NOMO-1 treated with DMSO at 0.1 percent for 48 hours (cell line): Measurements from ENCODE around the gene INPP4B.

Source experiments
- DNase-seq: peaks from one replicate; lab custom pipeline; 2025; ENCODE audit not compliant: unreplicated experiment; lab: John Stamatoyannopoulos, UW

Gene INPP4B

DNA sequence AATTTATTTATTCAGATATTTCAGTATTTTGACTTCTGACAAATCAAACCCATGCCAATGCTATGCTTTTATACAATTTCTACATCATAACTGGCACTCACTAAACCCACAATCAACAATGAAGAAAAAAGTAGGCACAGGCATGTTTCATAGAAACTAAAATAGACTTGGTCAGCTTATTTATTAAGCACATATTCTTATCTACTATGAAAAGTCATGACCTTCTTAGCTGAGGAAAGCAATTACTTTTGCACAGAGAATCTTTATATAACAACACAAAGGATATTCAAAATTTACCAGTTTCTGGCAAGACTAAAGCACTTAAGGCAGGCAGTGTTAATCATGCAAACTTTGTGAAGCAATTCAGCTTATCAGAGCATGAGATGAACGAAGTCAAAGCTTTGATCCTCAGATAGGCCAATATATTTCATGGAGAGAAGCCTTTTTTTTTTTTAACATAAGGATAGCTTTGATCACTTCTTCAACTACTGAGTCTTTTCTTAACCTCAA, 490.6 kb downstream of the INPP4B start:
- no peak for DNase-seq

DNA sequence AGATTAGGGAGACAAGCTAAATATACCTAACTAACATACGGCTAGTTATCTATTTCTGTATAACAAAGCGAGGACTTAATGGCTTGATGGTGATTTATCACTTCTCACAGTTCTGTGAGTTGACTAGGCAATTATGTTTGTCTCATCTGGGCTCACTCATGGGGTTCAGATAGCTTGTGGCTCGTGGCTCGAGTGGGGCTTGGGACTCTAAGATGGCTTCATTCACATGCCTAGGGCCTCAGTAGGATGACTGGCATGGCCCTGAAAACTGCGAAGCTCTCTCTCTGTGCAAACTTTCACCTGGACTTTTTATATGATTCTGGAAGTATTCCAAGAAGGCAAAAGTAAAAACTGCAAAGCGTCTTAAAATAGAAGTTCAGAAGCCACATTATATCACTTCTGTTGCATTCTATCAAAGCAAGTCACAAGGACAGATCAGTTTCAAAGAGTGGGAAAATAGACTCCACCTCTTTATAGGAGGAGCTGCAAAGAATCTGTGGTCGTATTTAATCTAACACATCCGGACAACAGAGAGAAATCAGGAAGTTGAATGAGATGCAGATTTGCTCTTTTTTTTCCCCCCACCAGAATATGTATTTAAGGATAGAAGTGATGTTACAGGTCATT, 491.2 kb downstream of the INPP4B start:
- DNase-seq = peak; percentile 70

DNA sequence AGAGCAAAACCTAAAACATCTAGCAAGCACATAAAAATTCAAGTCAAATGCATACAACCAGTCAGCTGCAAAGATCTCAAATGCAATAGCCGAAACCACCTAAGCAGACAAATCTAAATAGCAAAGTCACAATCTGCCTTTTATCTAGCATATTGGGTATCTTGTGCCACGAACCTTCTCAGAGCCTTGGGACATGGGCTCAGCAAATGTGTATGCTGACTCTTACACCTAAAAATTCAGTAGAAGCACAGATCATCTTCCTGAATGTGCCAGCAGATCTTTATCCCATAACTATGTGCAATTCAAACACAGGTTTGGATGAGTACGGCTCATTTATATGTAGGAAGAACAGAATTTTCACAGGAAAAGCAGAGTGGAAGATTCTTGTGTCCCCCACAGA, 492.1 kb downstream of the INPP4B start:
- no peak for DNase-seq

DNA sequence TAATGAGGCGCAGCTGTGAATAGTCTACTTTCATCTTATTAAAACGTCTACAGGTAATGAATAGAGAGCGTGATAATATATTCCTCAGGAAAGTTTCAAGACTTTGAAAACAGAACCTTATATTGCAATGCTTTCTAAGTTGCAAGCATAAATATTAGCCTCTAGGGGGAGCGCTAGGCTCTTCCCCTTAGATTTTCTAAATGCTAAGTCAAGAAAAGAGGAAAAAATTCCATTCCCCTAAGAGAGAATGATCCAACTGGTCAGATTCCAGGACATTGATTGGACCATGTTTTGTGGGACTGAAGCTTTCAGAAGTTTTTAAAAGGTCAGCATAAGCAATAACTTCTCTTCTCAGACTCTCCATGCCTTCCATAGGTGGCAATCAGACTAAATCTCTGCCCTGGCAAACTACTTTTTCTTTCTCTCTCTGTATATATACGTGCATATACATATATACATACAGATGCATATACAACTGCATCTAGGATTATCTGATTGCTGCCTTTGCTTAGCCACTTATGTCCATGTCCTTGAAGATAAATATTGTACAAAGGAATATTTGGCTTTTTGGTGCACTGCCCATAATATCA, 492.9 kb downstream of the INPP4B start:
- DNase-seq = peak; percentile 25

DNA sequence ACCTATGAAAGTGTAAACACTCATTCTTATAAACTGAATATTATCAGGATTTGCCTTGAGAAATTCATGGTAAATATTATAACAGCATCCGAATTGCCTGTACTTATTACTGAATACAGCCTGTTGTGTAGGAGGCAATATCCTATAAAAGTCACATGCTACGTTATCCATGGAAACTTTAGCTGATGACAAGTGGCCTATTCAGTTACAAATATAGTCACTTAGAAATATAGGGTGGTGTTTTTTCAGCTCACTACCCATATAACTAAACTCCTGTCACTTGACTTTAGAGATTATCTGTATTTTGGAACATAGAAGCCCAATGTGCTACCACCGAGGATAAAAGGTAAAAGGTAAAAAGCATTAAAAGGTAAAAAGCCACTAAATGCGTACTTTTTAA, 493.4 kb downstream of the INPP4B start:
- DNase-seq = no peak

DNA sequence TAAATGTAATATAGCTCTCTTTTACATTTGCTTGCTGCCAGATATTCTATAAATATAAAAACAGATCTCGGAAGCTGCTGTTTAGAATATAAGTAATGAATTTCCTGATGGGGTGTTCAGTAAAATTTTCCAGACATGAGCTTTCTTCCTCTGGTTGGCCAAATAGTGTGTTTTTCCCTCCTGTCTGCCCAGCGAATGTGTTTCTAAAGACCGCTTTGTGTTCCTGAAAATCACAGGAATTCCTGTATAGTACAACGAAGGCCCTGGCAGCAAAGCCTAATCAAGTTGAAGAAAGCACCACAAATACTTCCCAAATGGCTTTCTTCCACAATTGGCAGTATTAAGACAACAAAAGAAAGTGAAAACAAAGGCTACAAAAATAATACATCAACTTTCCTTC, 494.1 kb downstream of the INPP4B start:
- DNase-seq = no peak

DNA sequence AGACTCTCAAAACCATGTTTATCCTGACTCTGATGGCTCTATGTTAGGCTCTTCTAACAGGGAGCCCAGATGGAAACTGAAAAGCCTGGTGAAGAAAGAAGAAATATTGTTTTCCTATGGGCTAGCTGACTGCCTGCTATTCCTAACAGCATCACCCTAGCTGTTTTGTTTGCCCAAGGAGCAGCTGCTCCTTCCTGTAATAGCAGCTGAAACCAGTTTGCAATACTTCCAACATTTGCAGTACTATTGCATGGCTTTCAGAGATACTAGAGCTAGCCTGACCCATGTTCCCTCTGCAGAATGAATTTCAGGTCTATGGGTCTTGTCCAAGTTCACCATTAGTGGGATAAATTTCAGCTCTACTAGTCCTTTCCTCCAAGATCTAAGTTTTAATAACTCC, 495.2 kb downstream of the INPP4B start:
- no peak for DNase-seq

DNA sequence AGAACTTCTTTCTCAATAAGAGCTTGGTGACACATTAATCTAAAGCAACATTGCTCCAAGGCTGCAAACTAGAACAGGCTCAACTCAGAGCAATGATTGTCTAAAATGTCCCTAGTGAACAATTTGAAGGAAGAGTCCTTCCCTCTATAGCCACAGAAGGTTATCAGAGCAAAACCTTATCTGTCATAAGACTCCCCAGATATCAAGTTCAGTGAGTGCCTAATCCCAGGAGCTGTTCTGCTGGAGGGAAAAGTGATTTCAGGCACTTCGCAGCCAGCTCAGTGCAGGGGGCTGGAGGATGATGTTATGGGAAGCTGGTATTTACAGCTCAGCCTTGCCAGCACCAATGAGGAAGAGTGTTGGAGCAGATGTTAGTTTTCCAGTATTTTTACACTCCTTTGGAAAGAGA, 497.5 kb downstream of the INPP4B start:
- DNase-seq = no peak

DNA sequence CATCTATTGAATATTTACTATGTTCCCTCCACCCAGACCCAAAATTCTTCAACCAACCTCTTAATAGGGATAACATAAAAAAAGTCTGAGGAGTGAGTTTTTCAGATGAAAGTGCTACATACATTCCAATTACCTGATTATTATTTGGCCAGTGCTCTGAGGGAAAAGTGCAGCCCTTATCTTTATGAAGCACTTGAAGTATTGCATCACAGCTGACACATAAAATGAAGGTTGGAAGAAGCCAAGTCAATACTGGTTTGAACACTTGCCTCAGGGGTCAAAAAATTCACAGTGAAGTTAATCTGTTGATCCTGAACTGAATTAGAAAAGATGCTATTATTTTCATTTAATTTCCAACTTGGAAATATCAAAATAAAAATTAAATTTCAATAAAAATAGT, 498.9 kb downstream of the INPP4B start:
- no peak for DNase-seq

DNA sequence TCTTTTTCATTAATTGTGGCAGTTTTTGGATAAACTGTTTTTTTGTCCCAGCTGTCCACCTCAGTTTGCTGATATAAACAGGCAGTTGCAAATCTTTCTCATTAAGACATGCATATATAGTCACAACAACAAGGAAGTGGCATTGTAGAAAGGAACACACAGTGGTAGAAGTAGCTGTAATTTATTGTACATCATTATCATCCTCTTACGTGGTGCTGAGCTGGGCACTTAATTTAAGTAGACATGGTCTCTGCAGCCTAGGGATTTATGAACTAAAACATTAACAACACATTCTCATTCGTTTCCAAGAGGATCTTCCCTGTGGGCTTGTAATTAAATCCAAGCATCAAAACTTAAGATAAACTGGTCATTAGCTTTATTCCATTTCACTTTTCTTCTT, 500.2 kb downstream of the INPP4B start:
- no peak for DNase-seq

DNA sequence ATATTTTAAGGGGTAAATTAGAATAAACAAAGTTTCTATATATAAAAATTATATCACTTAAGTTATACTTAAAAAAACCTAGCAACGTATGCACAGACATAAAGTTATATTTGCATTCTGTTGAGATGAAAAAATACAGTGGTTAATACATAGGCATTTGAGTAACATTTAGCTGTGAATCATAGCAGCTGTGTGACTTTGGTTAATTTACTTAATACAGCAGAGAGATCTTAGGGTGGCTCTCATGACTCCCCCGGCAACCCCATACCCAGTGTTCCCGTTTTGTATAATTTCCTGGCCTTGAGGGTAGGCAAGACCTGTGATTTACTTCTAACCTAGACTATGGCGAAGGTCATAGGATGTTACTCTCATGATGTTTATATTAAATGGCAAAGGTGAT, 504.8 kb downstream of the INPP4B start:
- no peak for DNase-seq

DNA sequence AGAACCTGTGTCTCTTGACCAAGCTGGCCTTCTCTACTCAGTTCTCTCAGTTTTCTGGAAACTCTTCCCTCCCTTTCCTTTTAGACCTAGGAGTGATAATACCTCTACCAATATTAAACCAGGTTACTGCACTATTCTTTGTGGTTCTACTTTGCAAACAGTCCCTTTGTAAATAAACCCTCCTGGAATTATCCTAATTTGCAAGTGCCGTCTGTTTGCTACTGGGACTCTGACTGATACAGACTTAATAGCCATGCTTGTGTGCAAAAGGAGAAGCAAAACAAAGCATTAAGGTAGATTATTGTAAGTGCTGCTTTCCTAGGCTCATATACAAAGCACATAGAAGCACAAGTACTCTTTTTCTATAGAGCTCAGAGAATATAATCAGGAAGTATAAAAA, 507.0 kb downstream of the INPP4B start:
- DNase-seq = no peak

DNA sequence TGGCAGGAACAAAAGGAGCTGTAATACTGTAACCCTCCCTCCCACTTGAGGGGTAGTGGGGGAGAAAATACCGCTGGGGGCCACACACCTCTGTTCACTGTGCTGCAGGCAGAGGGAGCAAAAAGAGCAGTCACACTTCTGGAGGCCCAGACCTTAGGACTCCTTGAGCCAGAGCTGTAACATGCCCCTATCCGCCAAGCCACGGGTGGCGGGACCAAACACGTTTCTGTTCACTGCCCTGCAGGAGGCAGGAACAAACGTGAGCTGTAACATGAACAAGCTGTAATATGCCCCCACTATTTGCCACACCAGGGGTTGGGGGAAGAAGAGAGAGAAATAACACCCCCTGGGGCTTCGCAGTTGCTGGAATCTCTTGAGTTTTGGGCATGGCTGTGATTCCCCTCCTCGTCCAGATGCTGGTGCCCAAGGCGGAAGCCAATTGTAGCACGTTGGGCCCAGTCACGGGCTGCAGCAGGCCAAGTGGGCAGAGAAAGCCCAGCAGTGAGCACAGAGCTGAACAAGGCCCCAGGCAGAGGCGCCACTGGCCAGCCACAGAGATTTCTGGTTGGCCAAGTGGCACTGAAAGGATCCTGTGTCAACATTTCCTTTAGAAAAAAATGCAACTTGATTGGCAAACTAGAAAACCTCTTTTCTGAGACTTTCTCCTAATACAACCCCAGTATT, 509.7 kb downstream of the INPP4B start:
- no peak for DNase-seq

DNA sequence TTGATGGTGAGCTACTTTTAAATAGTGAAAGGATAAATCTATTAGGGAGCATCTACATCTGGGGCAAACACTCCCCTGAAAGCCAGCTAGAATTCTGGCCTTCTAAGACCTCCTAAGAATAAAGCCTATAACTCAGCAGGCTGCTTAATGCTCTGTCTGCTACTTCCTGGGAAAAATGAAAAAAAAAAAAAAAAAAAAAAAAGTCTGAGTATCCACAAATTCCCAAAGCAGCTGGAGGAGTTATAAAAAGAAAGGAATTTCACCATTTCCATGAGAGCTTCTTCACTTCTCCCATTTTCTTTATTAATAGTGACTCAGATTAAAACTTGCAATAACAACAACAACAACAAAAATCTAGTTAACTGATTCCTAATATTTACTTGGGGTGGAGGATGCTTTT, 511.2 kb downstream of the INPP4B start:
- no peak for DNase-seq

DNA sequence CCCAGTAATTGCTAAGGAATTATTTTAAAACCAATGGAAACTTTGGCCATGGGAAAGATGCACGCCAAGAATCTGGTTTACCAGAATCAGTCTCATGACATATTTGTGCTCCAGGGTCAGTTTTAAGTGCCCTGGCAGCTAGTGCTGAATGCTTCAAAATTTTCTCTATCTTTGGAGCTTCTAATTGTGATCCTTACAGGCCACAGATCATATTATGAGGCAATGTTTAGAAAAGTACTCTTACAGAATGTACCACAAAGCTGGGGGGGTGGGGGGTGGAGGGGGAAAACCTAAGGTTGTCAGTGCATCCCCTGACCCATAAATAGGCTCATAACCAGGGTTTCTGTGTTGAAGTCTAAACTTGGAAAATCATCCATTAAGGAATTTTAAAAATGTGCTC, 514.5 kb downstream of the INPP4B start:
- DNase-seq = no peak

DNA sequence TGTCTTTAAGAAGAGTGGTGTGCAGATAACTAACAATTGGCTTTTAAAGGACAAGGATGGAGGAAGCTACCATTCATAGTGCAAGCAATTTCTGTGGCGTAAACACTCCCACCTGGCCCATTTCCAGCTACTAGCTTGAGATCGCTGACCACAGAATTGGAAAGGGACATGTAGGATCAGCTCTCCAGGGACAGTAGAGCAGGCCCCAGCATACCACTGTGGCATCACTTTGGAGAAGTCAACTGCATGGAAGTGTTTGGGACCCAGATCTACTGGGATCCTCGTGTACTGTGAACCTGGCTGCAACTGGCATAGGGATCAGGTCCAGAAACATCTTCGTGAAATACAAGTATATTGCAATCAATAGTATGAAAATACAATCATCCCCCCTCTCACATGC, 515.0 kb downstream of the INPP4B start:
- DNase-seq = no peak

DNA sequence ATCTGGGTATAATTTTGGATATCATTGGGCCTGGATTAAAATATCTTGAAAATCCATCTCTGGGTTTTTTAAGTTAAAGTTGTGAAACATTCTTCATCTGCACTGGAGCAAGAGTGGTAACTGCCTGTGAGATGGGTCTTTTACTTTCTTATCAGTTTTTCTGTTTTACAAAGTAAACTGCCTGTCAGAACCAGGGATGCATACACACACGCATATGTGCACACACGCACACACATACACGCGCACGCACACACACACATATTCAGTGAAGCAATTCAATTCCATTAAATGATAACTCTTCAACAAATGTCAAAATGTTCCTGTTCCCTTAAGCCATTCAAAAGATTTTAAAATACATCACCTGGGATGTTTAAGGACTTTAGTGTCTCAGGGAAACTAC, 515.8 kb downstream of the INPP4B start:
- DNase-seq = no peak

DNA sequence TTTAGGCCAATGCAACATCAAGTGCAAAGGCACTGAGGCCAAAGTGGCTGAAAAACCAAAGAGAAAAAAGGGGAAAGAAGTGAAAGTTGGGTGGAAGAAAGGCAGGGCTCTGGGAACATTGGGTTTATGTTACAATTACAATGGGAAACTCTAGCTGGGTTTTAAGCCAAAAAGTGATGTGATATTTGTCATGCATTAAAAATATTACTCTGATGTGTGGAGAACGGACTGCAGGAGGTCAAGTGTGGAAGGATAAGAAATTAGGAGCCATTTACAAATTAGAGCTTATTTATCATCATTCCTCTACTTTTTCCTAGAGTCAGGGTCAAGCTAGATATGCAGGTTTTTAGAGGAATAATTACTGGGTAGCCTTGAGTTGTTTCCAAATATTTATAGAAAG, 516.8 kb downstream of the INPP4B start:
- no peak for DNase-seq

DNA sequence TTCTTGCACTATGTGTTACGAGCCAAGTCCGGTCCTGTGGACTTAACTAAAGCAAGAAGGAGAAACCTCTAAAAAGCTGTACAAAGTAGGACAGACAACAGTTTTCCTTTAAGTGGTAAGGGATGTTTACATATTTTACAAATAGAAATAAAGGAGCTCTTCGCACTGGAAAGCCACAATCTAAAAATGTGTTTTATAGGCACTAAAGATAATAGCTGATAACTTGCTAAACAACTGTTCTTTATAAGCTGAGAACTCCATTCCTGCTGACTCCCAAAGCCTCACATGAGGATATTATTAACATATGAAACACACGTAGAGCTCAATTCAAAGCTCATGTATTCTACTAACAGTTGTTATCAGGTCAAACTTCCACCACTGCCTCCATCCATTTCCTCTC, 519.9 kb downstream of the INPP4B start:
- DNase-seq = no peak

DNA sequence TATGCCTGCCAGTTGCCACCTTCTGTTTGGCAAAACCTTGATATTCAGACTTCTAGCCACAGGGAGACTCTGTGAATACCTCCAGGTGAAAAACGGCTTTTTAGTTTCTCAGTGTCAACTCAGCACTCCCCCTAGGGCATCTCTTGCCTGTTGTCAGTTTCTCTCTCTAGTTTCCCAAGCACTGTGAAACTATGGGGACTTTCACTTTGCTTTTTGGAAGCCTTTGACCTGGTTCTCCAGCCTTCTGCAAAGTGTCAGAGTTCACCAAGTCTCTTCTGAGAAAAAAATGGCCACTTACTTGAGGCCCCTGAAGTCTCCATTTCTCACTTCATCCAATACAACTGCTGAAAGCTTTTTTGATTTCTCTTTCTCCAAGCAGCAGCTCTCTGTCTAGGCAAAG, 521.5 kb downstream of the INPP4B start:
- no peak for DNase-seq

DNA sequence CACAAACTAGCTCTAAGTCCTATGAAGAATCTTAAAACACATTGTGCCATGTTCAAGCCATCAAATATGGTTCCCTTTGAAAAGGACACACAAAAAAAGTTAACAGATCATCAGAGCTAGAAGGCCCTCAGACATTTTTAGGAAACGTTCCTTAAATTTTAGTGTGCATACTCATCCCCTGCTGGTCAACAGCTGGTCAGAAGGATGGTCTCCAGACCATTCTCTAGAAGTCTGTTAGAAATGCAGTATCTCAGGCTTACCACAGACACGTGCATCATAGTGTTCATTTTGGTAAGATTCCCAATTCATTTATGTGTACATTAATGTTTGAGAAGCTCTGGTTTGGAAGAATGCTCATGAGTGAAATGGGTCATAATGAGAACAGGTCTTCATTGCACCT, 523.1 kb downstream of the INPP4B start:
- no peak for DNase-seq

DNA sequence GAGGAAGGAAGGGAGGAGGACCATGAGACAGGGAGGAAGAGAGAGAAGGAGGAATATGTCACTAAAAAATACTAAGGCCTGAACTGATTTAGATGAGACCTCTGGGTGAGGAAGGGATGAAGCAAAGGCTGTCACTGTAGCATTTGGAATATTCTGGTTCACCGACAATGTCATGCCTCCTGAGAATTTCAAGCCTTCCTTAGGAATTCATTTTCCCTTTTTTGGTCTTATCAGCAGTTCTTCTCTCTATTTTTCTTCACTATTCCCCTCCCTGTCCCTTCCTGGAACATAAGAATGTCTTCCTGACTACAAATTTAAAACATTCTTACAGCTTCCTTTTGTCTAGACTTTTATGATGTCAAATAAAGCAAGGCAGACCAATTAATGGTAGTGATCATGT, 527.8 kb downstream of the INPP4B start:
- DNase-seq = no peak

DNA sequence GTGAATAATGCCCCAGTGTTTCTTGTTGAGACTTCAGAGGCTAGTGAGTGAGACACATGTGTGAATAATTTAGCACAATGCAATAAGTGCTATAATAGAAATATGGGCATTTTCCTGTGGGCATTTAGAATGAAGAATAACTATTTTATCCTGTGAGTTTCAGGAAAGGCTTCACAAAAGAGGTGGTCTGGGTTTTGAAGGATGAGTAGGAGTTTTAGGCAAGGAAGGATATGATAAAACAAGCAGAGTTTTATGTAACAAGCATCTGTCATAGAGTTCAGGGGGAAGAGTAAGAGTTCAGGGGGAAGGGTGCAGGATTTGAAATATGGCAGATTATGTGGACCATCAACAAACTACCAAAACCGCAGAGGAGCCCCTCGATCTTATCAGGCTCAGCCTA, 529.2 kb downstream of the INPP4B start:
- DNase-seq = no peak
